Thyroid gland (tissue), 4 donors: ENCODE measurements around the gene DNAH10. TPM values are rescaled to one million over a fixed set of nuclear protein-coding genes. Genes with fewer than 3 reads are reported as not detected.

Source experiments
- DNase-seq, 2 donors: peaks; one replicate each; pipeline ENCODE4 v3.0.0-alpha.2; 2019
- H3K27ac ChIP-seq, 3 donors: fragments of 200-600 bp; sonication (generic); 1 replicate in 2 of 3; 2 replicates in 1 of 3; pipeline ENCODE4 v1.5.1; 2016 to 2019; ENCODE audit warnings: mild to moderate bottlenecking in 1 of 3, moderate library complexity in 1 of 3
- H3K27me3 ChIP-seq: fragments of 200-600 bp; sonication (generic); one replicate; pipeline ENCODE4 v1.5.1; 2019
- H3K36me3 ChIP-seq, 2 donors: fragments of 200-600 bp; sonication (generic); one replicate each; pipeline ENCODE4 v1.5.1; 2016 to 2019
- H3K4me1 ChIP-seq, 2 donors: fragments of 200-600 bp; sonication (generic); one replicate each; pipeline ENCODE4 v1.5.1; 2017 to 2019
- H3K4me3 ChIP-seq, 3 donors: fragments of 200-600 bp; sonication (generic); replicated peaks in 1 of 3; 1 replicate in 2 of 3; 2 replicates in 1 of 3; pipeline ENCODE4 v1.5.1; 2016; ENCODE audit warnings: mild to moderate bottlenecking in 1 of 3
- H3K9me3 ChIP-seq: fragments of 200-600 bp; sonication (generic); one replicate; pipeline ENCODE4 v1.5.1; 2017
- CTCF ChIP-seq, 6 experiments: fragments of 200-600 bp in 3 of 6; fragments of 450-650 bp in 3 of 6; sonication (generic) in 3 of 6; IDR thresholded peaks; one replicate each; pipeline ENCODE4 v1.5.1; 2016 to 2019; ENCODE audit warnings: antibody characterized with exemption in 6 of 6, mild to moderate bottlenecking in 2 of 6, inconsistent platforms in 1 of 6, moderate library complexity in 1 of 6
- POLR2A ChIP-seq, 2 donors: fragments of 450-650 bp; IDR thresholded peaks; one replicate each; pipeline ENCODE4 v1.6.1; 2017; ENCODE audit warnings: antibody characterized with exemption in 2 of 2, mild to moderate bottlenecking in 2 of 2, moderate library complexity in 1 of 2
- WGBS, 2 donors: methylation state at CpG; one replicate each; pipeline ENCODE4 v1.1.5; 2017; 5-methylcytosine and 5-hydroxymethylcytosine counted together
- intact Hi-C: fragments of 100-400 bp; cut with DNase I; formaldehyde crosslinking; loops from one replicate; pipeline ENCODE4 v1.15.1; 2023
- total RNA-seq, 4 donors: library from RNA; depleted of rRNA; stranded (reverse); fragments of >200 nt; gene quantifications; one replicate each; pipeline ENCODE4 v1.2.3, GENCODE V29; 2016

DNAH10 gene
- total RNA-seq, 4 donors from 2014 or later = 0.10 to 0.33 (median 0.27) TPM; not detected in 1

- Histone ChIP-seq H3K4me3 (no peak overlapping the region), H3K4me1 (no peaks in the 10 kb centered on the region), H3K27me3 (no peaks in the 10 kb centered on the region), H3K36me3 (no peaks in the 10 kb centered on the region), H3K27ac (no peak overlapping the region), H3K9me3 (no peaks in the 10 kb centered on the region)
- no peak for DNase-seq
- 88 to 96% methylated on average over 5 of the region's 5 CpGs for WGBS, 2 donors
- intact Hi-C loops = no loop called here
- TF ChIP-seq POLR2A (IDR thresholded peaks at IDR 0.05) (no peak), CTCF (IDR thresholded peaks at IDR 0.05) (no peak)
Observed at GRCh38 chr12:123897221-123897620, 135.1 kb downstream of the DNAH10 start.

GRCh38 chr12:123898673-123899072 is 136.6 kb downstream of the DNAH10 start:
- no peaks in the 10 kb centered on the region for H3K36me3 ChIP-seq
- DNase-seq = no peak
- 85 to 88% methylated on average over 16 to 18 of the region's 18 CpGs for WGBS, 2 donors
- no peaks in the 10 kb centered on the region for H3K4me1 ChIP-seq
- H3K9me3 ChIP-seq = no peaks in the 10 kb centered on the region
- TF ChIP-seq CTCF (IDR thresholded peaks at IDR 0.05) (no peak), POLR2A (IDR thresholded peaks at IDR 0.05) (no peak)
- no peak overlapping the region for H3K4me3 ChIP-seq
- intact Hi-C loops = no loop called here
- H3K27me3 ChIP-seq = no peaks in the 10 kb centered on the region
- no peak overlapping the region for H3K27ac ChIP-seq

- no peak for DNase-seq
- TF ChIP-seq CTCF (IDR thresholded peaks at IDR 0.05) = no peak
- no peak for TF ChIP-seq POLR2A (IDR thresholded peaks at IDR 0.05)
- H3K4me1 ChIP-seq = no peaks in the 10 kb centered on the region
- no peaks in the 10 kb centered on the region for H3K36me3 ChIP-seq
- H3K4me3 ChIP-seq = no peak overlapping the region
- H3K27ac ChIP-seq = no peak overlapping the region
- no peaks in the 10 kb centered on the region for H3K9me3 ChIP-seq
- 89 to 90% methylated on average over 9 of the region's 9 CpGs for WGBS, 2 donors
- intact Hi-C loops = no loop called here
- no peaks in the 10 kb centered on the region for H3K27me3 ChIP-seq
Observed at GRCh38 chr12:123899368-123899767, 137.3 kb downstream of the DNAH10 start.

- Histone ChIP-seq H3K36me3 (no peaks in the 10 kb centered on the region), H3K27ac (no peak overlapping the region), H3K9me3 (no peaks in the 10 kb centered on the region), H3K4me1 (no peaks in the 10 kb centered on the region), H3K4me3 (no peak overlapping the region), H3K27me3 (no peaks in the 10 kb centered on the region)
- intact Hi-C loops = loop anchor here (10.0 kb wide), 1 partner anchor 104 kb away; no protein-coding TSS in a partner anchor
- TF ChIP-seq POLR2A (IDR thresholded peaks at IDR 0.05) (no peak), CTCF (IDR thresholded peaks at IDR 0.05) (no peak)
- 40 to 41% methylated on average over 8 to 9 of the region's 9 CpGs for WGBS, 2 donors
- no peak for DNase-seq
Observed at GRCh38 chr12:123900871-123901376, 138.8 kb downstream of the DNAH10 start.

GRCh38 chr12:123902821-123903220 is 140.7 kb downstream of the DNAH10 start:
- no peaks in the 10 kb centered on the region for H3K27me3 ChIP-seq
- 91 to 96% methylated on average over 9 to 13 of the region's 13 CpGs for WGBS, 2 donors
- intact Hi-C loops = loop anchor here (10.0 kb wide), 1 partner anchor 102 kb away; no protein-coding TSS in a partner anchor
- no peaks in the 10 kb centered on the region for H3K36me3 ChIP-seq
- no peaks in the 10 kb centered on the region for H3K9me3 ChIP-seq
- H3K4me1 ChIP-seq = no peaks in the 10 kb centered on the region
- no peak overlapping the region for H3K4me3 ChIP-seq
- no peak for DNase-seq
- no peak overlapping the region for H3K27ac ChIP-seq
- TF ChIP-seq POLR2A (IDR thresholded peaks at IDR 0.05) (no peak), CTCF (IDR thresholded peaks at IDR 0.05) (no peak)
